ENCODE results near the gene PTGFR. TPM values are rescaled to one million over a fixed set of nuclear protein-coding genes. Genes with fewer than 3 reads are reported as not detected.

The PTGFR gene
- 17.2 TPM for total RNA-seq

- H3K4me1 ChIP-seq (ENCODE audit: control insufficient read depth in 3 of 3, insufficient read depth in 3 of 3, low read length in 3 of 3): peaks cover 0 to 11% (median 8%) of the 10 kb centered on the region in 3 donors
- H3K4me3 ChIP-seq (ENCODE audit: low read length in 3 of 3): peak within 1 kb of the TSS; percentile 30 to 74 (median 51)
- H3K27ac ChIP-seq (ENCODE audit: low read depth, low read length): no peak within 1 kb of the TSS
- H3K9me3 ChIP-seq (ENCODE audit: control insufficient read depth in 3 of 3, low read length in 3 of 3): no peaks in the 10 kb centered on the region
- H3K9ac ChIP-seq (ENCODE audit: low read depth in 1 of 3, low read length in 3 of 3): peak within 1 kb of the TSS; percentile 34 to 80 (median 48)
- peaks cover 0 to 13% (median 9%) of the 10 kb centered on the region in 3 donors for H3K27me3 ChIP-seq (ENCODE audit: control insufficient read depth in 3 of 3, insufficient read depth in 3 of 3, low read length in 3 of 3)
- H3K36me3 ChIP-seq (ENCODE audit: control insufficient read depth in 3 of 3, insufficient read depth in 3 of 3, low read length in 3 of 3): no peaks in the 10 kb centered on the region
Observed at GRCh38 chr1:78490861-78491450, at the start of gene PTGFR. TSS of gene PTGFR (plus strand) at chr1:78490974. CDS start at chr1:78492744, 1,770 bp downstream.

- Histone ChIP-seq H3K27ac (ENCODE audit: low read depth, low read length) (no peak overlapping the region), H3K4me3 (ENCODE audit: low read length in 3 of 3) (no peak overlapping the region), H3K27me3 (ENCODE audit: control insufficient read depth in 3 of 3, insufficient read depth in 3 of 3, low read length in 3 of 3) (no peaks in the 10 kb centered on the region), H3K9ac (ENCODE audit: low read depth in 1 of 3, low read length in 3 of 3) (no peak overlapping the region), H3K36me3 (ENCODE audit: control insufficient read depth in 3 of 3, insufficient read depth in 3 of 3, low read length in 3 of 3) (no peaks in the 10 kb centered on the region), H3K4me1 (ENCODE audit: control insufficient read depth in 3 of 3, insufficient read depth in 3 of 3, low read length in 3 of 3) (no peaks in the 10 kb centered on the region), H3K9me3 (ENCODE audit: control insufficient read depth in 3 of 3, low read length in 3 of 3) (no peaks in the 10 kb centered on the region)
Observed at GRCh38 chr1:78441921-78442320, 48.9 kb upstream of the PTGFR start.

DNA sequence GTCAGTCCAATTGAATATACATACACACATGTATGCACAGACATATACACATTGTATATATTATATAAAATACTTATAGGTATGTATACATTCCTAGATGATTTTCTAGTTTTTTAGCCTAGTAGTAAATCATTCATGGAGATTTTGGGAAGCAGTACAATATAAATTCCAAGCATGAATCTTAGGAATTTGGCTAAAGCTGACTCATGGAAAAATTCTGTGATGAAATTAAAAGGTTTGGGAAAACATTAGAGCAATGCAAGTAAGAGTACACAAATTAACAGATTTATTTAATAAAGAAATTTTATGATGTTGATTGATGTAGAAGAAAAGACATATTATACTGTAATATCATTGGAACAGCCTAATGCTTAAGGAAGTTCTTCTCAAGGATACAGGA, 43.7 kb upstream of the PTGFR start:
- H3K4me3 ChIP-seq (ENCODE audit: low read length in 3 of 3): no peak overlapping the region
- H3K27me3 ChIP-seq (ENCODE audit: control insufficient read depth in 3 of 3, insufficient read depth in 3 of 3, low read length in 3 of 3): no peaks in the 10 kb centered on the region
- no peak overlapping the region for H3K9ac ChIP-seq (ENCODE audit: low read depth in 1 of 3, low read length in 3 of 3)
- no peaks in the 10 kb centered on the region for H3K36me3 ChIP-seq (ENCODE audit: control insufficient read depth in 3 of 3, insufficient read depth in 3 of 3, low read length in 3 of 3)
- H3K4me1 ChIP-seq (ENCODE audit: control insufficient read depth in 3 of 3, insufficient read depth in 3 of 3, low read length in 3 of 3): no peaks in the 10 kb centered on the region
- H3K27ac ChIP-seq (ENCODE audit: low read depth, low read length): no peak overlapping the region
- no peaks in the 10 kb centered on the region for H3K9me3 ChIP-seq (ENCODE audit: control insufficient read depth in 3 of 3, low read length in 3 of 3)

DNA sequence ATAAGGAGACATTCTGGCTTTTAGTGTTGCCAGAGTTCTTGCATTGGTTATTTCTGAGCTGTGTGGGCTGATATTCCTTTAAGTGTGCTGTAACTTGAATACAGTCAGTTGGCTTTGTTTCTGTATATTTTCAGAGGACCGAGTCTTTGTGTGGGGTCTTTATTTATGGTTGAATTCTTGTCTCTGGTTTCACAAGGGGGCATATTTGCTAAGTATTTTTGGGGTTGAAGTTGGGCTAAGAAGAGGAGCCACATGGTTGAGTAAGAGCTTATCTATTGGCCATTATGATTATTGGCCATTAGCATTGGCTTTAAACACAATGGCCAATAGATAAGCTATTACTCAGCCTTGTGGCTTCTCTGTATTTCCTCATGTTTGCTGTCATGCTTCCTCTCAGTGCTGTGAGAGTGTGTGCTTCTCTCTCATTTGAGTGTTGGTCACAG, 26.3 kb upstream of the PTGFR start:
- Histone ChIP-seq H3K9me3 (ENCODE audit: control insufficient read depth in 3 of 3, low read length in 3 of 3) (no peaks in the 10 kb centered on the region), H3K27me3 (ENCODE audit: control insufficient read depth in 3 of 3, insufficient read depth in 3 of 3, low read length in 3 of 3) (no peaks in the 10 kb centered on the region), H3K4me3 (ENCODE audit: low read length in 3 of 3) (no peak overlapping the region), H3K9ac (ENCODE audit: low read depth in 1 of 3, low read length in 3 of 3) (no peak overlapping the region), H3K4me1 (ENCODE audit: control insufficient read depth in 3 of 3, insufficient read depth in 3 of 3, low read length in 3 of 3) (no peaks in the 10 kb centered on the region), H3K27ac (ENCODE audit: low read depth, low read length) (no peak overlapping the region), H3K36me3 (ENCODE audit: control insufficient read depth in 3 of 3, insufficient read depth in 3 of 3, low read length in 3 of 3) (no peaks in the 10 kb centered on the region)

- Histone ChIP-seq H3K4me3 (ENCODE audit: low read length in 3 of 3) (no peak overlapping the region), H3K27ac (ENCODE audit: low read depth, low read length) (no peak overlapping the region), H3K27me3 (ENCODE audit: control insufficient read depth in 3 of 3, insufficient read depth in 3 of 3, low read length in 3 of 3) (no peaks in the 10 kb centered on the region), H3K9ac (ENCODE audit: low read depth in 1 of 3, low read length in 3 of 3) (no peak overlapping the region), H3K4me1 (ENCODE audit: control insufficient read depth in 3 of 3, insufficient read depth in 3 of 3, low read length in 3 of 3) (no peaks in the 10 kb centered on the region), H3K9me3 (ENCODE audit: control insufficient read depth in 3 of 3, low read length in 3 of 3) (no peaks in the 10 kb centered on the region), H3K36me3 (ENCODE audit: control insufficient read depth in 3 of 3, insufficient read depth in 3 of 3, low read length in 3 of 3) (no peaks in the 10 kb centered on the region)
Observed at GRCh38 chr1:78465143-78465542, 25.6 kb upstream of the PTGFR start.

DNA sequence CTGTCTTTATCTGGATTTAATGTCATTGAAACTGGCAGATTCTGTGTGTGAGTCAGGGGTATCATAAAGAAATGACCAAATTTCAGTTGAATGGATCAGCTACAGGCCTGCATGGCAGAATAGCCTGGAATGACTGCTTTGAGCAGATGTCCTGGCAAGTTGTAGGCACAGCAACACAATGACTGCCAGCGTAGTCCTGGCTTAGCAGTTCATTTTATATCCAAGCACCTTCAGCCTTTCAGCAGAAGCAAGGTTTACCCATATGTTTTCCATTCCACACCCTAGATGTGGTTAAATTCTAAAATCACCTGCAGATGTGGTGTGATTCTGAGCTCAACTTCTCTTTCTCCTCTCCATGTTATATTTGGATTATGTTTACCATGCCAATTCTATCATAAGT, 22.3 kb upstream of the PTGFR start:
- no peaks in the 10 kb centered on the region for H3K27me3 ChIP-seq (ENCODE audit: control insufficient read depth in 3 of 3, insufficient read depth in 3 of 3, low read length in 3 of 3)
- H3K9me3 ChIP-seq (ENCODE audit: control insufficient read depth in 3 of 3, low read length in 3 of 3): no peaks in the 10 kb centered on the region
- H3K36me3 ChIP-seq (ENCODE audit: control insufficient read depth in 3 of 3, insufficient read depth in 3 of 3, low read length in 3 of 3): no peaks in the 10 kb centered on the region
- H3K9ac ChIP-seq (ENCODE audit: low read depth in 1 of 3, low read length in 3 of 3): no peak overlapping the region
- H3K4me3 ChIP-seq (ENCODE audit: low read length in 3 of 3): no peak overlapping the region
- no peaks in the 10 kb centered on the region for H3K4me1 ChIP-seq (ENCODE audit: control insufficient read depth in 3 of 3, insufficient read depth in 3 of 3, low read length in 3 of 3)
- H3K27ac ChIP-seq (ENCODE audit: low read depth, low read length): no peak overlapping the region

DNA sequence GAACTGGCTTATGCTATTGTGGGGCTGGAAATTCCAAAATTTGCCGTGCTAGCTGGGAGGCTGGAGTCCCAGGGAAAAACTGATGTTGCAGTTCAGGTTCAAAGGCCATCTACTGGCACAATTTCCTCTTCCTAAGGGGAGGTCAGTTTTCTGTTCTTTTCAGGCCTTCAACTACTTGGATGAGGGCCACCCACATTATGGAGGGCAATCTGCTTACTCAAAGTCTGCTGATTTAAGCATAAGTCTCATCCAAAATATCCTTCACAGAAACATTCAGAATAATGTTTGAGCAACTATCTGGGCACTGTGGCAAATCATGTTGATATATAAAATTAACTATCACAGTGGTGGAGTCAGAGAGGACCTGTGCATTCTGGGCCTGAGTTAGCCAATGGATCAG, 21.2 kb upstream of the PTGFR start:
- Histone ChIP-seq H3K4me1 (ENCODE audit: control insufficient read depth in 3 of 3, insufficient read depth in 3 of 3, low read length in 3 of 3) (no peaks in the 10 kb centered on the region), H3K27me3 (ENCODE audit: control insufficient read depth in 3 of 3, insufficient read depth in 3 of 3, low read length in 3 of 3) (no peaks in the 10 kb centered on the region), H3K9ac (ENCODE audit: low read depth in 1 of 3, low read length in 3 of 3) (no peak overlapping the region), H3K9me3 (ENCODE audit: control insufficient read depth in 3 of 3, low read length in 3 of 3) (no peaks in the 10 kb centered on the region), H3K36me3 (ENCODE audit: control insufficient read depth in 3 of 3, insufficient read depth in 3 of 3, low read length in 3 of 3) (no peaks in the 10 kb centered on the region), H3K27ac (ENCODE audit: low read depth, low read length) (no peak overlapping the region), H3K4me3 (ENCODE audit: low read length in 3 of 3) (no peak overlapping the region)

DNA sequence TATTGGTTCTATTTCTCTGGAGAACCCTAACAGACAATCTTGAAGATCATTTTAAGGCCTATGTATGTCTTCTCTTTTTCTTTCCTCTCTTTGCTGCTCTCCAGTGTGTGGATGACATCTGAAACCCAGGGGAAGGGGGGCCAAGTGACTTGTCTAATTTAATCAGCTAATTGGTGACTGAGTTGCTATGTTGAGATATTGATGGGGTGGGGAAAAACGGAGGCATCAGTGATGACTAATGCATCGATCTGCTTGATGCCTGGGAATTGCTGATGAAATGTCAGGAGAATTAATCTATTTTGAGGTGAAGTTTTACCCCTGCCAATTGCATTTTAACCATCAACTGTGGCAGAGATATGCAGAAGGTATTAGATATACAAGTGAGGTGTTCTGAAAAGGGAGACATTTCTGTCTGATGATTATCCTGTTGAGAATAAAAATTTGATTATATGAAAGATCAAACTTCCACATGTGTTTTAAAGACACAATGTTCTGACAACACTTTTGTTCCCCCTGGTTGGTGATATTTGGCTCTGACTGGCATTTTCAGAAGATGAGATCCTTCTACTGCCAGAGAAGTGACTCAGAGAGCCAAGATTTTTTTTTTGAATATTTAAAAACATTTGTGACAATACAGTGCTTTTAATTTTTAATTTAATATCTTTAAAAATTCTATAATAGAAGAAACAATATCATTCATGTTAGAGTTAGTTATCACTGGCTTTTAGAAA, 18.7 kb upstream of the PTGFR start:
- Histone ChIP-seq H3K9ac (ENCODE audit: low read depth in 1 of 3, low read length in 3 of 3) (no peak overlapping the region), H3K4me1 (ENCODE audit: control insufficient read depth in 3 of 3, insufficient read depth in 3 of 3, low read length in 3 of 3) (no peaks in the 10 kb centered on the region), H3K36me3 (ENCODE audit: control insufficient read depth in 3 of 3, insufficient read depth in 3 of 3, low read length in 3 of 3) (no peaks in the 10 kb centered on the region), H3K4me3 (ENCODE audit: low read length in 3 of 3) (no peak overlapping the region), H3K9me3 (ENCODE audit: control insufficient read depth in 3 of 3, low read length in 3 of 3) (no peaks in the 10 kb centered on the region), H3K27me3 (ENCODE audit: control insufficient read depth in 3 of 3, insufficient read depth in 3 of 3, low read length in 3 of 3) (no peaks in the 10 kb centered on the region), H3K27ac (ENCODE audit: low read depth, low read length) (no peak overlapping the region)

DNA sequence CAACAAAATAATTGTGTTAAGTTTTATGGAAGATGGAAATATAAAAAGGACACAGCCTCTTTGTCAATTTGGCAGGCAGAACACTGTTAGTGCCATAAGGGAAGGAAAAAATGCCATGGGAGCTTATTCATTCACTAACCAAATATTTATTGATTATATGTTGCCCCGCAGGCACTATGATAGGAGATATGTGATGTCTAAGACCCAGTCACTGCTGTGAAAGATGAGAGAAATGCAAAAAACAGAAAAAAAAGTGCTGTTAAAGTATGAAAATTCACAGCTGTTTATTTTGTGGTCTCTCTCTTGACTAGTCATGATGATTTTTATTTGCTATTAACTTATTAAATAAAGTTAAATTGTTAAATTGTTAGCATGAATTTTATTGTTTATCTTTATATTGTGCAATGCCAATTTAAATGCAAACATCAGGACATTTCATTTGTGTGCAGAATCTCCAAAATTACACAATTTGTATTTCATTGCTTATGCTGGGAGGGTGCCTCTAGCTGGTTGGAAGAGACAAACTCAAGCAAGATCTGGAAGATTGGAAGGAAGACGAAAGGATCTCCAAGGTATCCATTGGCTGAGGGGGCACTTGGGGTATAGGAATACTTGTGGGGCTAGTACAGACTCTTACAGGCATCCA, 17.8 kb upstream of the PTGFR start:
- Histone ChIP-seq H3K27me3 (ENCODE audit: control insufficient read depth in 3 of 3, insufficient read depth in 3 of 3, low read length in 3 of 3) (no peaks in the 10 kb centered on the region), H3K36me3 (ENCODE audit: control insufficient read depth in 3 of 3, insufficient read depth in 3 of 3, low read length in 3 of 3) (no peaks in the 10 kb centered on the region), H3K27ac (ENCODE audit: low read depth, low read length) (no peak overlapping the region), H3K4me1 (ENCODE audit: control insufficient read depth in 3 of 3, insufficient read depth in 3 of 3, low read length in 3 of 3) (no peaks in the 10 kb centered on the region), H3K4me3 (ENCODE audit: low read length in 3 of 3) (no peak overlapping the region), H3K9ac (ENCODE audit: low read depth in 1 of 3, low read length in 3 of 3) (no peak overlapping the region), H3K9me3 (ENCODE audit: control insufficient read depth in 3 of 3, low read length in 3 of 3) (no peaks in the 10 kb centered on the region)

DNA sequence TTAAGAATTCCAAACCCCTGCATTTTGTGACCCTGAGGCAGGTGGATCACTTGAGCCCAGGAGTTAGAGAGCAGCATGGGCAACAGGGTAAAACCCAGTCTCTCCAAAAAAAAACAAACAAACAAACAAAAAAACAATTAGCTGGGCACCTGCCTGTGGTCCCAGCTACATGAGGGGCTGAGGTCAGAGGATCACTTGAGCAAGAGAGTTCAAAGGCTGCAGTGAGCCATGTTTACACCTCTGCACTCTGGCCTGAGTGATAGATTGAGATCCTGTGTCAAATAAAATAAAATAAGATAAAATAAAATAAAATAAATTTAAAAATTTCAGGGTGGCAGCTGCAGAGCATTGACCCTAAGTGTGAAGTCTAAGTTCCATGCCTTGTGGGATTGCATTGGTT, 16.7 kb upstream of the PTGFR start:
- Histone ChIP-seq H3K27ac (ENCODE audit: low read depth, low read length) (no peak overlapping the region), H3K27me3 (ENCODE audit: control insufficient read depth in 3 of 3, insufficient read depth in 3 of 3, low read length in 3 of 3) (no peaks in the 10 kb centered on the region), H3K4me3 (ENCODE audit: low read length in 3 of 3) (no peak overlapping the region), H3K9me3 (ENCODE audit: control insufficient read depth in 3 of 3, low read length in 3 of 3) (no peaks in the 10 kb centered on the region), H3K36me3 (ENCODE audit: control insufficient read depth in 3 of 3, insufficient read depth in 3 of 3, low read length in 3 of 3) (no peaks in the 10 kb centered on the region), H3K4me1 (ENCODE audit: control insufficient read depth in 3 of 3, insufficient read depth in 3 of 3, low read length in 3 of 3) (no peaks in the 10 kb centered on the region), H3K9ac (ENCODE audit: low read depth in 1 of 3, low read length in 3 of 3) (no peak overlapping the region)

Data from skeletal muscle tissue (tissue), 4 donors.